Non-pigmented ciliary epithelial cell (primary cell): ENCODE results near the gene ITGA1.
"Not testable (repeated sequence)": the region's sequence is repeated elsewhere in the genome, so short reads cannot be mapped to it uniquely, and the experiment has no call there.

Experiments used
- DNase-seq: peaks from one replicate; pipeline ENCODE4 v3.0.0-alpha.2; 2010; ENCODE audit warnings: low read depth

ITGA1 gene

GRCh38 chr5:52831786-52832511 lies 44.2 kb downstream of the ITGA1 start:
- no peak for DNase-seq

GRCh38 chr5:52834320-52834719 lies 46.6 kb downstream of the ITGA1 start:
- no peak for DNase-seq

DNA sequence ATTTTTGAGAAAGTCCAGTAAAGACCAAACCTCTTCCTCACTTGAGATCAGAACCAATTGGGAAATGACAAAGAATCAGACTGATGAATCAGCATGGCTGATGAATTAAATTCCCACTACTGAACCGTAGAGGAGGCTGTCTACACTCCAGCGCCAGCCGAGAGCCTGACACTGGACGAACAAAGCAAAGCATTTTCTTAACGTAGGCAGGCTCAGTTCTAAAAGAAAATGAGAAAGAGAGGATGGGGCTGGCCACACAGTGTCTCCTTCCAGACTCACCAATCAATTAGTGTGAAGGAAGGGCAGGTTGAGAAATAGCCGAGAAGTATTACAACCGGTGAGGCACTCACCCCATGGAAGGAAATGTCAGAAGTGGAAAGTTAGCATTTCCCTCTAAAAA lies 49.4 kb downstream of the ITGA1 start:
- no peak for DNase-seq

GRCh38 chr5:52837591-52838001 lies 49.9 kb downstream of the ITGA1 start:
- no peak for DNase-seq

DNA sequence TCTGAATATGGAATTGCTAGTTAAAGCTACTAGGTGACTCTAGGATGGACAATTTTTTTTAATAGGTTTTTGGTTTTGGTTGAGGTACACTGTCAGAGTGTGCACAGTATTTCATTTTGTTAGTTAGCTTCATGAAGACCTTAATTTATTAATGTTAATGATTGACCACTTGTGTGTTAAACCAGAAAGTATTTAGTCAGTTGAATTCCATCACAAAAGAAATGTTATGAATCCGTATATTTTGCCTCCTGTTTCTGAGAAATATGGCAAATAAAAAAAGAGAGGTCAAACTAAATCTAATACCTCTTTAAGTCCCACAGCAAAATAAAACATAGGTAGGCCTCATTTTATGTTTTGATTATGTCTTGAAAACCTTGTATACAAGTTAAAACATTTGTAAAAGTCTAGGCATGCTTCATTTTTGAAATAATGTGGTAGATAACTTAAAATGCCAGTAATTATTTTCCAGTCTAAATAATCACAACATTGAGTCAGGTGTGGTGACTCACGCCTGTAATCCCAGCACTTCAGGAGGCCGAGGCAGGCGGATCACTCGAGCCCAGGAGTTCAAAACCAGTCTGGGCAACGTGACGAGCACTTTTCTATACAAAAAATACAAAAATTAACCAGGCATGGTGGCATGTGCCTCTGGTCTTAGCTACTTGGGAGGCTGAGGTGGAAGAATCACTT lies 50.8 kb downstream of the ITGA1 start:
- DNase-seq, result no peak

DNA sequence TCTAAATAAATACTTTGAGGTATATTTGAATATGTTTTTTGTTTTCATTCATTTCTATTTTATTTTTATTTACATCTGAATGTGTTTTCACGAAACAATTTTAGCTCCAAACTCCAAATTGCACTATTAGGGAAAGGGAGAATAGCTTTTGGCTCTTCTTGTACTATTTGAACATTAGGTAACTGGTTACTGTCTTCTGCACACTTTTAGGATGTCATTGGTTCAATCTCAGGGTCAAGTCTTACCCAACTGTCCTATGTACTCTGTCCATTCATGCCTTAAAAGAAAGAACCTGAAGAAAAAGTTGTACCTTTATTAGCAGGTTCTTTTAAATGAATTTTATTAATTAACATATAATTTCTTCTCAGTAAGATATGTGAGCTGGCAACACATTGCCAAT lies 51.6 kb downstream of the ITGA1 start:
- no peak for DNase-seq

- DNase-seq, result no peak
Observed at GRCh38 chr5:52840277-52841050, 52.7 kb downstream of the ITGA1 start.

DNA sequence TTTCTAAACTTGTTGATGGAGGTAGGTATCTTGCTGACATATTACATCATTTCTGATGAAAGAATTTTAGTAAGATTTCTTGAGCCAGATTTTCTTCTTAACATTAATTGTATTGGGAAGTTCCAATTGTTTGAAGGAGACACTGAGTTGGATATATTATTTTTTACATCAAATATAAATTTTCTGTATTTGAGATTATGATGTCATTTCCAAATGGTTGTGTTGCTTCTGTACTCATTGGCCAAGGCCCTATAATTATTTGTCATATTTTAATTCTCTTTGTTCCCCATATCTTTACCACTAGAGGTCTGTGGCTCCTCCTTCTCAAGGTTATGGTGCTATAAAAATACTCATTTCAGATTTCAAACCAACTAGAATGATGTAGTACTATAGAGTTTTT lies 53.4 kb downstream of the ITGA1 start:
- no peak for DNase-seq

GRCh38 chr5:52842111-52842510 lies 54.4 kb downstream of the ITGA1 start:
- no peak for DNase-seq

- no peak for DNase-seq
Observed at GRCh38 chr5:52844885-52845284, 57.2 kb downstream of the ITGA1 start.

DNA sequence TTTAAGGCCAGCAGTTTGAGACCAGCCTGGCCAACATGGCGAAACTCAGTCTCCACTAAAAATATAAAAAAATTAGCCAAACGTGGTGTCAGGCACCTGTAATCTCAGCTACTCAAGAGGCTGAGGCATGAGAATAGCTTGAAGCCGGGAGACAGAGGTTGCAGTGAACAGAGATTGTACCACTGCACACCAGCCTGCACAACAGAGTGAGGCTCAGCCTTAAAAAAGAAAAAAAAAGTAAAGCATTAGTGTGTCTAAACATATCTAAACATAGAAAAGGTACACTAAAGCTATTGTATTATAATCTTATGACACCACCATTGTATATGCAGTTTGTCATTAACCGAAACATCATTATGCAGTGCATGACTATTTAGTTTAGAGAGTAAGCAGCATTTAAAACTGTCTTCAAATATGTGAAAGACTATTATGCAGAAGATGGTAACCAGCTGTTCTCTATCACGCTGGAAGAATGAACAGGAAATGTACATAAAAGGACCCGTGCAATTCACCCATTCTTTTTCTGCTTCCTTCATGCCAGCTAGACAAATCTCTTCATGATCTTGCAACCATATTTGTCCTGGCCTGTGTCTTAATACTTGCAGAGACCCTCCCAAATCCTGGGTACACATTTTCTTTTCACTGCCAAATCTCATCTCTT lies 58.6 kb downstream of the ITGA1 start:
- DNase-seq, result no peak

- DNase-seq, result not testable (repeated sequence)
Observed at GRCh38 chr5:52848688-52849087, 61.0 kb downstream of the ITGA1 start.

DNA sequence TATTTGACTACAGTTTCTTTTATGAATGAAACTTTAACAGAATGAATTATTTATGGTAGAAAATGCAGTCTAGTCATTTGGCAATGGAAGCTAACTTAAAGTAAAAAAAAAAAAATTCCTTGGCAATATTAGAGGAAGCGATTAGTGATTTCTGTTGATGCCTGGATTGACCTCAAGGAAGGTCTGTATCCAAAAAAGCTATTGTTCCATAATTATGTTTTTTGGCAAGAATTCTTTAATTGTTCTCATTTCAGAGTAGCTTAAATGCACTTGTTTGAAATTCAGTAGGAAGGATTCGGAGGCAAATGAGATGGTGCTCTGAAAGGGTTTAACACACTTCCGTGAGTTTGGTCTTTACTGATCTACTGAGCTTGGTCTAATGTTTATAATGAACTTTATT lies 61.8 kb downstream of the ITGA1 start:
- no peak for DNase-seq

DNA sequence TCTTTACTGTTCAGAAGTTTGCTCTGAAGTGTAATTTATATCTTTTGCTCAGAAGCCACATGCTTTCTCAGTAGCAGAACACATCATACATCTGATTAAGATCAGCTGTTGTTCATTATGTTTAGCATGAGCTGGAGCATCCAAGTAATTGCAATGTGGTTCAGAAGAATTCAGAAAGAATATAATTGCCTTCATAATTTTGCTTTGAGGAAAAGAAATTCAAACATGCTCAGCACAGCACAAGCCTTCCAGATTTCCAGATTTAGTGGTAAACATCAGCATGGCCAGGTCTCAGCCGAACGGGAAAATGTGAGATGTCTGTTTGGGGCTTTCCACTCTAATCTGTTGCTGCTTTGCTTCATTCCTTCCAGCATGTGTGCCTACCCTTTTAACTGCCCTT lies 65.9 kb downstream of the ITGA1 start:
- DNase-seq, result no peak

GRCh38 chr5:52854301-52854700 lies 66.6 kb downstream of the ITGA1 start:
- no peak for DNase-seq

DNA sequence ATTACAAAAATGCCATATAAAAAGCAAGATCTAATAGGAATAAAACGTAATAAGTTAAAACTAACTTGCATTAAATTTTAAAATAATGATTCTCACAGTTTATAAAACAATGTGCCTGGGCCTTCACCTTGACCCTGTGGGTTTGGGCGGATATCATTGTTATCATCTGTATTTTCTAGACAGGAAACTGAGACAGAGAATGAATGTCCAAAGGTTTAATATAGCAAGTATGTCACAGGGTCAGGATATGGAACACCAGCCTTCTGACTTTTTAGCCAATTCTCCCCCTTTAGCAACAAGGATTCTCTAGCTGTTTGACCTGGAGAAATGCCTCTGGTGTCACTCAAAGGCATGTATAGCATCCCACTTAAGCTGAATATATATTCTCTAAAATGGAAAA lies 67.2 kb downstream of the ITGA1 start:
- no peak for DNase-seq

DNA sequence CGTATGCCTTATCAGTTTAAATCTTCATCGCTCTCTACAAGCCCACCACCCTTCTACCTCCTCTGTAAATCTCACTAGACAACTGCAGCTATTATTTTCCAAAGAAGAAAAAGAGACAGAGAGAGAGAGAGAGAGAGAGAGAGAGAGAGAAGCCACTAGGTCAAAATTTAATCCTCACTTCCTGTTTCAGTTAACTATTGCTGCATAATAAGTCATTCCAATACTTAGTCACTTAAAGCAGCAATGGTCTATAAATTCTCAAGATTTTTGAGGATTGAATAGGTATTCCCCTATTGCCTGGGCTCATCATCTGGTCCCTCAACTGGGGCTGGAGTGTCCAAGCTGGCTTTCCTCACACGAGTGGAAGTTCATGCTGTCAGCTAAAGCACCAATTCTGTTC lies 68.8 kb downstream of the ITGA1 start:
- DNase-seq, result no peak

DNA sequence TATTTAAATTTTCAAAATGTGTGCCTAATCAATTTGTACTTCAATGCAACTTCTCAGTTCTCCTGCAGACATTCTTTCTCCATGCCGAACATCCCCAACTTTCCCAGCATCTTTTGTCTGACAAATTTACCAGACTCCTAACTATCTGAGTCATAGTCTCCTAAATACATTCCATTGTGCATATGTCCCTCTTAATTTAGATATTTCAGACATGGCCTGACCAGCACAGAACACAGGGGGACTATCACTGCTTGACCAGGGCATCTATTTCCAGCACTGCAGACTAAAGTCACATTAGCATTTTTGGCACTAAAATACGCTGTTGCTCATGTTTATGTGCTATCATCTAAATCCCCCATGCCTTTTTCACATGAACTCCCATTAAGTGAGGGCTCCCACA lies 71.9 kb downstream of the ITGA1 start:
- peak; percentile 91 for DNase-seq

GRCh38 chr5:52861368-52861767 lies 73.7 kb downstream of the ITGA1 start:
- no peak for DNase-seq

GRCh38 chr5:52863715-52864290 lies 76.1 kb downstream of the ITGA1 start:
- DNase-seq, result no peak

DNA sequence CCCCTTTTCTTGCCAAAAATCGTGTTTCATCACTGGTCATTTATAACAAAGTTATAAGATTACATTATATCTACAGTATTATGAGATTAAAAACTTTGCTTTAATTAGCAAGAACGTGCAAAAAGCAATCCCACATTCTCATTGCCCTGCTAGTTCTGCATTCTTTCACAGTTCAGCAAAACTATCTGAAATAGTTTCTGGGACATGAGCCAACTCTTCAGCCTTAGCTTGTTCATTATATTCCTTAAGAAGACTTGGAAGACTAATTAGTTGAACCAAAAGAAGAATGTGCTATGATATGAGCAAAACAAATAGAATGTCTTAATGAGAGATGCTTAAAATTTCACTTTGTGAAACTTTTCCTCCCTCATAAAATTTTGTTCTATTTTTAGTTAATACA lies 76.7 kb downstream of the ITGA1 start:
- DNase-seq, result no peak

DNA sequence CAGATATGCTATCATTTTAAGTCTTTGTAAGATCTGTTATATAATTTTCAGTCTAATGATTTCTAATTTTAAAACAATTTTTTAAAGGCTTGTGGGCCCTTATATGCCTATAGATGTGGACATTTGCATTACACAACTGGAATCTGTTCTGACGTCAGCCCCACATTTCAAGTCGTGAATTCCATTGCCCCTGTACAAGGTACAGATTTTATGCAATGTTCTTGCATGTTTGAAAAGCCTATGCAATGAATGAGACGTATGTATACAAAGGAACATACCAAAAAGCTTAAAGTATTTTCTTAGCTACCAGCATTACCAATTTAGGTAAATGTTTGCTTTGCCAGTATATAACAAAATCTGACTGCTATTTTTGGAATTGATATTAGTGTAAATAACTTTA lies 77.2 kb downstream of the ITGA1 start:
- no peak for DNase-seq
